Activated CD8-positive, alpha-beta memory T cell treated with anti-CD3 and anti-CD28 coated beads for 4 hours (primary cell): ENCODE results near the gene NXN.
"Not testable (repeated sequence)": the region's sequence is repeated elsewhere in the genome, so short reads cannot be mapped to it uniquely, and the experiment has no call there.

Experiments used
- DNase-seq, 2 donors: peaks; one replicate each; pipeline ENCODE4 v3.0.0-alpha.2; 2020; ENCODE audit warnings: low read depth in 2 of 2

Gene NXN

GRCh38 chr17:862582-862981 is 117.0 kb downstream of the NXN start:
- no peak for DNase-seq

- no peak for DNase-seq
Observed at GRCh38 chr17:861364-861763, 118.2 kb downstream of the NXN start.

- DNase-seq: no peak
Observed at GRCh38 chr17:860805-861204, 118.8 kb downstream of the NXN start.

- DNase-seq: no peak
Observed at GRCh38 chr17:859824-860195, 119.8 kb downstream of the NXN start.

- no peak for DNase-seq
Observed at GRCh38 chr17:859061-859823, 120.3 kb downstream of the NXN start.

- DNase-seq: no peak
Observed at GRCh38 chr17:856149-856548, 123.4 kb downstream of the NXN start.

- DNase-seq: no peak
Observed at GRCh38 chr17:855569-855968, 124.0 kb downstream of the NXN start.

GRCh38 chr17:852850-853249 is 126.7 kb downstream of the NXN start:
- not testable (repeated sequence) for DNase-seq

- no peak for DNase-seq
Observed at GRCh38 chr17:852349-852748, 127.2 kb downstream of the NXN start.

- no peak for DNase-seq
Observed at GRCh38 chr17:851924-852323, 127.7 kb downstream of the NXN start.

GRCh38 chr17:850851-851763 is 128.5 kb downstream of the NXN start:
- no peak for DNase-seq

- no peak for DNase-seq
Observed at GRCh38 chr17:850086-850850, 129.3 kb downstream of the NXN start.

GRCh38 chr17:848402-848801 is 131.2 kb downstream of the NXN start:
- DNase-seq: no peak

- DNase-seq: no peak
Observed at GRCh38 chr17:846901-847843, 132.4 kb downstream of the NXN start.

GRCh38 chr17:841313-841712 is 138.3 kb downstream of the NXN start:
- DNase-seq: no peak

- no peak for DNase-seq
Observed at GRCh38 chr17:838486-838885, 141.1 kb downstream of the NXN start.

- no peak for DNase-seq
Observed at GRCh38 chr17:836151-836550, 143.4 kb downstream of the NXN start.

GRCh38 chr17:835721-836120 is 143.9 kb downstream of the NXN start:
- DNase-seq: not testable (repeated sequence)

- no peak for DNase-seq
Observed at GRCh38 chr17:835263-835662, 144.3 kb downstream of the NXN start.

GRCh38 chr17:834136-834535 is 145.4 kb downstream of the NXN start:
- DNase-seq: no peak

GRCh38 chr17:830950-831349 is 148.6 kb downstream of the NXN start:
- no peak for DNase-seq
